Astrocyte of the cerebellum (primary cell): ENCODE data around the gene ADAMTSL3.
"Not testable (repeated sequence)": the region's sequence is repeated elsewhere in the genome, so short reads cannot be mapped to it uniquely, and the experiment has no call there.

Experiments
- DNase-seq: peaks from one replicate; pipeline ENCODE4 v3.0.0-alpha.2; 2011; ENCODE audit warnings: low read depth
- H3K4me3 ChIP-seq: 2 replicates; pipeline ENCODE4 v1.5.1; 2011; ENCODE audit warnings: mild to moderate bottlenecking, low read depth, low read length, moderate library complexity
- CTCF ChIP-seq: IDR thresholded peaks from 2 replicates; pipeline ENCODE4 v1.5.1; 2012; ENCODE audit warnings: low read length, low read depth, moderate library complexity, mild to moderate bottlenecking; ENCODE audit errors: missing control alignments
- in situ Hi-C: cut with HindIII; loops from 2 replicates; pipeline ENCODE4 v1.10.0; 2017; ENCODE audit warnings: low sequenced_read_pairs

ADAMTSL3 gene

GRCh38 chr15:84050076-84050475 is 396.2 kb downstream of the ADAMTSL3 start:
- in situ Hi-C loops: no loop called here
- no peak for DNase-seq
- no peak for TF ChIP-seq CTCF
- H3K4me3 ChIP-seq: no peak overlapping the region

GRCh38 chr15:84051146-84051545 is 397.2 kb downstream of the ADAMTSL3 start:
- H3K4me3 ChIP-seq, DNase-seq, in situ Hi-C loops: not testable (repeated sequence)

- DNase-seq, H3K4me3 ChIP-seq, in situ Hi-C loops: not testable (repeated sequence)
Observed at GRCh38 chr15:84054544-84054943, 400.6 kb downstream of the ADAMTSL3 start.

- DNase-seq: no peak
- no peak for TF ChIP-seq CTCF
- in situ Hi-C loops: no loop called here
Observed at GRCh38 chr15:84057714-84058331, 403.9 kb downstream of the ADAMTSL3 start.

GRCh38 chr15:84063674-84064073 is 409.8 kb downstream of the ADAMTSL3 start:
- H3K4me3 ChIP-seq, in situ Hi-C loops, DNase-seq: not testable (repeated sequence)

More at GRCh38 chr15:84057714-84058331, 403.9 kb downstream of the ADAMTSL3 start:
- no peak overlapping the region for H3K4me3 ChIP-seq

GRCh38 chr15:84068674-84069073 is 414.8 kb downstream of the ADAMTSL3 start:
- in situ Hi-C loops, DNase-seq, H3K4me3 ChIP-seq: not testable (repeated sequence)

- H3K4me3 ChIP-seq, DNase-seq, in situ Hi-C loops: not testable (repeated sequence)
Observed at GRCh38 chr15:84078038-84078437, 424.1 kb downstream of the ADAMTSL3 start.

GRCh38 chr15:84079325-84079884 is 425.5 kb downstream of the ADAMTSL3 start:
- in situ Hi-C loops, DNase-seq: not testable (repeated sequence)
- H3K4me3 ChIP-seq: peak overlapping the region; percentile 41

GRCh38 chr15:84079885-84080777 is 426.2 kb downstream of the ADAMTSL3 start:
- peak overlapping the region; percentile 41 for H3K4me3 ChIP-seq
- DNase-seq: no peak
- TF ChIP-seq CTCF: no peak
- in situ Hi-C loops: no loop called here

- DNase-seq, in situ Hi-C loops: not testable (repeated sequence)
- peak overlapping the region; percentile 41 for H3K4me3 ChIP-seq
Observed at GRCh38 chr15:84080778-84081084, 426.8 kb downstream of the ADAMTSL3 start.
